Mammary epithelial cell (primary cell): Measurements from ENCODE around the gene LYRM2.

Experiments
- EZH2 ChIP-seq: IDR thresholded peaks from 2 replicates; pipeline ENCODE4 v1.6.1; 2012; ENCODE audit warnings: low read length, inconsistent platforms, borderline replicate concordance
- TF ChIP-seq, protein P1 (sequence below), 2 donors: IDR thresholded peaks in 1 of 2; conservative IDR thresholded peaks in 1 of 2; 2 replicates each; pipeline ENCODE4 v1.5.1; 2011 to 2012; ENCODE audit warnings: inconsistent platforms in 2 of 2, low read length in 2 of 2, mild to moderate bottlenecking in 2 of 2, control low read depth in 1 of 2, low read depth in 1 of 2; ENCODE audit not compliant: insufficient read depth in 1 of 2; ENCODE audit errors: extremely low read depth in 1 of 2

DNA sequence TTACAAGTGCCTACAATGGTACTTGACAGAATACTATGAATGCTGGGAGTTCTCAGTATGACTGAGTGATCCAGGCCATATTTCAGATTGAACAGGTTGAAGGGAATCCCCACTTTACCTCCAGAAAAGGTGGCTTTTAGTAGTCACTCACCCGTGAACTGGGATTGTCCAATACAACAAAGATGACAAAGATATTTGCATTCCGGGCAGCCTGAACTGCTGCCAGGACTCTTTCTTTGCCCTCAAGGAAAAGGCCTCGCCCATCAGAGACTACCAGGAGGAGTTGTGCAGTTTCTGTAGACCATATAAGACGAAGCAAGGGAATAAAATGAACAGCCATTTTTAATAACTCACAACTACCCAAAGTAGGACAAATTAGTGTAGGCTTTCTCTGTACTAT, 6.3 kb upstream of the LYRM2 start:
- TF ChIP-seq, protein P1, sequence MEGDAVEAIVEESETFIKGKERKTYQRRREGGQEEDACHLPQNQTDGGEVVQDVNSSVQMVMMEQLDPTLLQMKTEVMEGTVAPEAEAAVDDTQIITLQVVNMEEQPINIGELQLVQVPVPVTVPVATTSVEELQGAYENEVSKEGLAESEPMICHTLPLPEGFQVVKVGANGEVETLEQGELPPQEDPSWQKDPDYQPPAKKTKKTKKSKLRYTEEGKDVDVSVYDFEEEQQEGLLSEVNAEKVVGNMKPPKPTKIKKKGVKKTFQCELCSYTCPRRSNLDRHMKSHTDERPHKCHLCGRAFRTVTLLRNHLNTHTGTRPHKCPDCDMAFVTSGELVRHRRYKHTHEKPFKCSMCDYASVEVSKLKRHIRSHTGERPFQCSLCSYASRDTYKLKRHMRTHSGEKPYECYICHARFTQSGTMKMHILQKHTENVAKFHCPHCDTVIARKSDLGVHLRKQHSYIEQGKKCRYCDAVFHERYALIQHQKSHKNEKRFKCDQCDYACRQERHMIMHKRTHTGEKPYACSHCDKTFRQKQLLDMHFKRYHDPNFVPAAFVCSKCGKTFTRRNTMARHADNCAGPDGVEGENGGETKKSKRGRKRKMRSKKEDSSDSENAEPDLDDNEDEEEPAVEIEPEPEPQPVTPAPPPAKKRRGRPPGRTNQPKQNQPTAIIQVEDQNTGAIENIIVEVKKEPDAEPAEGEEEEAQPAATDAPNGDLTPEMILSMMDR (conservative IDR thresholded peaks at IDR 0.05 in 1 of 2, IDR thresholded peaks at IDR 0.05 in 1 of 2; ENCODE audit: extremely low read depth in 1 of 2, insufficient read depth in 1 of 2, low read depth in 1 of 2, low read length in 2 of 2): no peak
- TF ChIP-seq EZH2: no peak
